ENCODE measurements around the gene AGAP1.

AGAP1 gene

GRCh38 chr2:235949567-235950472 is 456.0 kb downstream of the AGAP1 start:
- DNase-seq (ENCODE audit: low read depth): no peak
- TF ChIP-seq, protein P1, sequence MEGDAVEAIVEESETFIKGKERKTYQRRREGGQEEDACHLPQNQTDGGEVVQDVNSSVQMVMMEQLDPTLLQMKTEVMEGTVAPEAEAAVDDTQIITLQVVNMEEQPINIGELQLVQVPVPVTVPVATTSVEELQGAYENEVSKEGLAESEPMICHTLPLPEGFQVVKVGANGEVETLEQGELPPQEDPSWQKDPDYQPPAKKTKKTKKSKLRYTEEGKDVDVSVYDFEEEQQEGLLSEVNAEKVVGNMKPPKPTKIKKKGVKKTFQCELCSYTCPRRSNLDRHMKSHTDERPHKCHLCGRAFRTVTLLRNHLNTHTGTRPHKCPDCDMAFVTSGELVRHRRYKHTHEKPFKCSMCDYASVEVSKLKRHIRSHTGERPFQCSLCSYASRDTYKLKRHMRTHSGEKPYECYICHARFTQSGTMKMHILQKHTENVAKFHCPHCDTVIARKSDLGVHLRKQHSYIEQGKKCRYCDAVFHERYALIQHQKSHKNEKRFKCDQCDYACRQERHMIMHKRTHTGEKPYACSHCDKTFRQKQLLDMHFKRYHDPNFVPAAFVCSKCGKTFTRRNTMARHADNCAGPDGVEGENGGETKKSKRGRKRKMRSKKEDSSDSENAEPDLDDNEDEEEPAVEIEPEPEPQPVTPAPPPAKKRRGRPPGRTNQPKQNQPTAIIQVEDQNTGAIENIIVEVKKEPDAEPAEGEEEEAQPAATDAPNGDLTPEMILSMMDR (IDR thresholded peaks at IDR 0.05; ENCODE audit: insufficient read depth, low read depth, low read length, missing control alignments): no peak
- H3K4me3 ChIP-seq (ENCODE audit: low read depth, low read length): no peak overlapping the region

DNA sequence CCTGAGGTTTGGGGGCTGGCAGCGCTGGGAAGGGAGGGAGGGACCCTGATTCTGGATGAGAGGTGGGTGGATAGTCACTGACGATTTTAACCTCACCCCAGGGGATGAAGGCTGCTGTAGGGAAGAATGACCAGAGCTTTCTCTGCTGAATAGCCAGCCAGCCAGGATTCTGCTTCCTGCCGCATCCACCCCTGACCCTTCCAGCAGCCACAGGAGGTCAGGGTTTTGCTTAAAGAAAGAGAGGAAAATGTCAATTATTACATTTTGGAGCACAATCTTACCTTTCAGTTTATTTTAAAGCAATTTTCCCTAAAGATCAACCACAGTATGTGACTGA is 456.6 kb downstream of the AGAP1 start:
- TF ChIP-seq, protein P1 (IDR thresholded peaks at IDR 0.05; ENCODE audit: insufficient read depth, low read depth, low read length, missing control alignments): no peak
- H3K4me3 ChIP-seq (ENCODE audit: low read depth, low read length): no peak overlapping the region
- no peak for DNase-seq (ENCODE audit: low read depth)

DNA sequence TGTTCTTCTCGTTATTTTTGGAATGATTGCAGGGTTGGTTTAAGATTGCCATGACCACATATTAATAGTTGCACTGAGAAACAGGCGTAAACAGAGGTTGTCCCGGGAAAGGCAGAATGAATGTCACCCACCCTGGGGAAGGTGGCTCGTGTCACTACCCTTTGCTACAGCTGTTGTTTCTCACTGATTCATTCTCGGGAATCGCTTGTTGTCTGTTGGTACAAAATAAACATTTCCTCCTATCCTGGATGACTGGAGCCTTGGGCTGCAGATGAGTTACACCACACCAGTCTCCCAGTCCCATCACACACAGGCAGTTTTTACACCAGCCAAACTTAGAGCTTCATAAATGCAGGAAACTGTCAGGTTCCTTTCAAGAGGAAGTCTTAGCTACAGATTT is 457.6 kb downstream of the AGAP1 start:
- DNase-seq (ENCODE audit: low read depth): no peak

GRCh38 chr2:235951982-235952381 is 458.1 kb downstream of the AGAP1 start:
- H3K4me3 ChIP-seq (ENCODE audit: low read depth, low read length): no peak overlapping the region
- DNase-seq (ENCODE audit: low read depth): no peak
- TF ChIP-seq, protein P1 (IDR thresholded peaks at IDR 0.05; ENCODE audit: insufficient read depth, low read depth, low read length, missing control alignments): no peak

More for the DNA sequence above, 457.6 kb downstream of the AGAP1 start:
- H3K4me3 ChIP-seq (ENCODE audit: low read depth, low read length): no peak overlapping the region
- TF ChIP-seq, protein P1 (IDR thresholded peaks at IDR 0.05; ENCODE audit: insufficient read depth, low read depth, low read length, missing control alignments): no peak

GRCh38 chr2:235952714-235953113 is 458.9 kb downstream of the AGAP1 start:
- TF ChIP-seq, protein P1 (IDR thresholded peaks at IDR 0.05; ENCODE audit: insufficient read depth, low read depth, low read length, missing control alignments): no peak
- no peak overlapping the region for H3K4me3 ChIP-seq (ENCODE audit: low read depth, low read length)
- no peak for DNase-seq (ENCODE audit: low read depth)

DNA sequence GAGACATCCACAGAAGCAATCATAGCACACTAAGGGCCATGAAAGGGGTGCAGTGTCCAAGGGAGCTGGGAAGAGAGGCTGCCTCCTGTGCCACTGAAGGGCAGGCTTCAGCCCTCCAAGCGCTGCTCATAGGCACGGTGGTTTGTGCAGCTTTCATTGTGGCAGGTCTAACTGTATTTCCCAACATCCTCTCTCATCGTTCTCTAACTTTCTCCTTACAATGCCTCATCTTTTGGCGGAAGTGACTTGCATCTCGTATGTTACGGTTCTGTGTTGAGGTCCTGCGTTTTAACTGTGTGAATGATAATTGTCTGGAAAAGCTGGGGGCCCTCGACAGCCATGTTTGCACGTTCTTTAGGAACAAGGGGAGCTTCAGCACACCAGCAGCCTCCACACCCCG is 460.4 kb downstream of the AGAP1 start:
- TF ChIP-seq, protein P1 (IDR thresholded peaks at IDR 0.05; ENCODE audit: insufficient read depth, low read depth, low read length, missing control alignments): no peak
- no peak for DNase-seq (ENCODE audit: low read depth)
- no peak overlapping the region for H3K4me3 ChIP-seq (ENCODE audit: low read depth, low read length)

Data from GM12865 (cell line).